ENCODE measurements around the gene PERCC1.

GRCh38 chr16:1427473-1428461 is 3.1 kb upstream of the PERCC1 start:
- TF ChIP-seq CTCF (IDR thresholded peaks at IDR 0.05) (no peak), POLR2AphosphoS5 (IDR thresholded peaks at IDR 0.05) (no peak), POLR2A (IDR thresholded peaks at IDR 0.05) (no peak)
